ENCODE data around the gene SH3D19. TPM values are rescaled to one million over a fixed set of nuclear protein-coding genes. Genes with fewer than 3 reads are reported as not detected.

Gene SH3D19
- polyA plus RNA-seq, 4 donors = 37.7 to 92.4 (median 64.6) TPM

GRCh38 chr4:151319490-151319889 is 5.9 kb downstream of the SH3D19 start:
- WGBS, 3 donors = 79 to 95% (median 92%) methylated on average over 1 of the region's 1 CpG
- FAIRE-seq (no peak), DNase-seq (no peak)
- no peak overlapping the region for H3K27ac ChIP-seq (ENCODE audit: low read depth in 1 of 3, low read length in 2 of 3)
- no peaks in the 10 kb centered on the region for H3K27me3 ChIP-seq (ENCODE audit: control insufficient read depth in 3 of 3, insufficient read depth in 3 of 3, low read length in 3 of 3)
- peaks cover 5 to 42% (median 10%) of the 10 kb centered on the region in 3 donors for H3K4me1 ChIP-seq (ENCODE audit: control insufficient read depth in 3 of 3, insufficient read depth in 2 of 3, low read depth in 1 of 3, low read length in 2 of 3)
- H3K9me3 ChIP-seq (ENCODE audit: control insufficient read depth in 2 of 2, insufficient read depth in 1 of 2, low read depth in 1 of 2, low read length in 1 of 2) = no peaks in the 10 kb centered on the region
- H3K36me3 ChIP-seq (ENCODE audit: control insufficient read depth in 3 of 3, insufficient read depth in 2 of 3, low read depth in 1 of 3, low read length in 3 of 3) = peaks cover 0 to 3% (median 0%) of the 10 kb centered on the region in 3 donors
- no peak overlapping the region for H3K4me3 ChIP-seq (ENCODE audit: low read depth in 1 of 3, low read length in 3 of 3)

GRCh38 chr4:151318307-151319006 is 6.9 kb downstream of the SH3D19 start:
- peaks cover 5 to 50% (median 13%) of the 10 kb centered on the region in 3 donors for H3K4me1 ChIP-seq (ENCODE audit: control insufficient read depth in 3 of 3, insufficient read depth in 2 of 3, low read depth in 1 of 3, low read length in 2 of 3)
- no peak overlapping the region for H3K27ac ChIP-seq (ENCODE audit: low read depth in 1 of 3, low read length in 2 of 3)
- DNase-seq (no peak), FAIRE-seq (no peak)
- H3K4me3 ChIP-seq (ENCODE audit: low read depth in 1 of 3, low read length in 3 of 3) = no peak overlapping the region
- no peaks in the 10 kb centered on the region for H3K9me3 ChIP-seq (ENCODE audit: control insufficient read depth in 2 of 2, insufficient read depth in 1 of 2, low read depth in 1 of 2, low read length in 1 of 2)
- H3K36me3 ChIP-seq (ENCODE audit: control insufficient read depth in 3 of 3, insufficient read depth in 2 of 3, low read depth in 1 of 3, low read length in 3 of 3) = peaks cover 0 to 3% (median 0%) of the 10 kb centered on the region in 3 donors
- no peaks in the 10 kb centered on the region for H3K27me3 ChIP-seq (ENCODE audit: control insufficient read depth in 3 of 3, insufficient read depth in 3 of 3, low read length in 3 of 3)
- WGBS, 3 donors = 90 to 93% (median 93%) methylated on average over 1 of the region's 1 CpG

GRCh38 chr4:151316645-151317044 is 8.8 kb downstream of the SH3D19 start:
- WGBS, 3 donors = 5 to 34% (median 24%) methylated on average over 2 of the region's 2 CpGs
- H3K27me3 ChIP-seq (ENCODE audit: control insufficient read depth in 3 of 3, insufficient read depth in 3 of 3, low read length in 3 of 3) = no peaks in the 10 kb centered on the region
- peak; percentile 76 to 88 for DNase-seq
- H3K27ac ChIP-seq (ENCODE audit: low read depth in 1 of 3, low read length in 2 of 3) = peak overlapping the region; percentile 65 to 85 (median 68)
- H3K4me3 ChIP-seq (ENCODE audit: low read depth in 1 of 3, low read length in 3 of 3) = no peak overlapping the region
- peaks cover 0 to 3% (median 0%) of the 10 kb centered on the region in 3 donors for H3K36me3 ChIP-seq (ENCODE audit: control insufficient read depth in 3 of 3, insufficient read depth in 2 of 3, low read depth in 1 of 3, low read length in 3 of 3)
- FAIRE-seq = no peak
- H3K4me1 ChIP-seq (ENCODE audit: control insufficient read depth in 3 of 3, insufficient read depth in 2 of 3, low read depth in 1 of 3, low read length in 2 of 3) = peaks cover 8 to 46% (median 17%) of the 10 kb centered on the region in 3 donors
- no peaks in the 10 kb centered on the region for H3K9me3 ChIP-seq (ENCODE audit: control insufficient read depth in 2 of 2, insufficient read depth in 1 of 2, low read depth in 1 of 2, low read length in 1 of 2)

- peaks cover 0 to 7% (median 0%) of the 10 kb centered on the region in 3 donors for H3K36me3 ChIP-seq (ENCODE audit: control insufficient read depth in 3 of 3, insufficient read depth in 2 of 3, low read depth in 1 of 3, low read length in 3 of 3)
- no peaks in the 10 kb centered on the region for H3K9me3 ChIP-seq (ENCODE audit: control insufficient read depth in 2 of 2, insufficient read depth in 1 of 2, low read depth in 1 of 2, low read length in 1 of 2)
- H3K4me1 ChIP-seq (ENCODE audit: control insufficient read depth in 3 of 3, insufficient read depth in 2 of 3, low read depth in 1 of 3, low read length in 2 of 3) = peaks cover 8 to 39% (median 17%) of the 10 kb centered on the region in 3 donors
- 35 to 61% (median 43%) methylated on average over 2 of the region's 2 CpGs for WGBS, 3 donors
- no peaks in the 10 kb centered on the region for H3K27me3 ChIP-seq (ENCODE audit: control insufficient read depth in 3 of 3, insufficient read depth in 3 of 3, low read length in 3 of 3)
- no peak for DNase-seq
- no peak for FAIRE-seq
- no peak overlapping the region for H3K4me3 ChIP-seq (ENCODE audit: low read depth in 1 of 3, low read length in 3 of 3)
- H3K27ac ChIP-seq (ENCODE audit: low read depth in 1 of 3, low read length in 2 of 3) = peak overlapping the region in 2 of 3 donors; percentile 5 to 39
These were observed 10.1 kb downstream of the SH3D19 start for GRCh38 chr4:151315212-151315886.

- Histone ChIP-seq H3K9me3 (ENCODE audit: control insufficient read depth in 2 of 2, insufficient read depth in 1 of 2, low read depth in 1 of 2, low read length in 1 of 2) (no peaks in the 10 kb centered on the region), H3K36me3 (ENCODE audit: control insufficient read depth in 3 of 3, insufficient read depth in 2 of 3, low read depth in 1 of 3, low read length in 3 of 3) (peaks cover 0 to 12% (median 0%) of the 10 kb centered on the region in 3 donors), H3K4me3 (ENCODE audit: low read depth in 1 of 3, low read length in 3 of 3) (no peak overlapping the region), H3K27me3 (ENCODE audit: control insufficient read depth in 3 of 3, insufficient read depth in 3 of 3, low read length in 3 of 3) (no peaks in the 10 kb centered on the region), H3K4me1 (ENCODE audit: control insufficient read depth in 3 of 3, insufficient read depth in 2 of 3, low read depth in 1 of 3, low read length in 2 of 3) (peaks cover 8 to 39% (median 17%) of the 10 kb centered on the region in 3 donors), H3K27ac (ENCODE audit: low read depth in 1 of 3, low read length in 2 of 3) (peak overlapping the region in 1 of 3 donors; percentile 39)
- FAIRE-seq = no peak
- 31 to 59% (median 32%) methylated on average over 1 of the region's 1 CpG for WGBS, 3 donors
- peak in 1 of 2 donors; percentile 30 for DNase-seq
These were observed 10.9 kb downstream of the SH3D19 start for GRCh38 chr4:151314479-151314878.

- H3K4me1 ChIP-seq (ENCODE audit: control insufficient read depth in 3 of 3, insufficient read depth in 2 of 3, low read depth in 1 of 3, low read length in 2 of 3) = peaks cover 8 to 39% (median 17%) of the 10 kb centered on the region in 3 donors
- DNase-seq = no peak
- FAIRE-seq = no peak
- H3K9me3 ChIP-seq (ENCODE audit: control insufficient read depth in 2 of 2, insufficient read depth in 1 of 2, low read depth in 1 of 2, low read length in 1 of 2) = no peaks in the 10 kb centered on the region
- peak overlapping the region in 2 of 3 donors; percentile 39 to 73 for H3K27ac ChIP-seq (ENCODE audit: low read depth in 1 of 3, low read length in 2 of 3)
- H3K27me3 ChIP-seq (ENCODE audit: control insufficient read depth in 3 of 3, insufficient read depth in 3 of 3, low read length in 3 of 3) = no peaks in the 10 kb centered on the region
- WGBS, 3 donors = 38 to 55% (median 55%) methylated on average over 1 of the region's 1 CpG
- H3K36me3 ChIP-seq (ENCODE audit: control insufficient read depth in 3 of 3, insufficient read depth in 2 of 3, low read depth in 1 of 3, low read length in 3 of 3) = peaks cover 0 to 12% (median 0%) of the 10 kb centered on the region in 3 donors
- H3K4me3 ChIP-seq (ENCODE audit: low read depth in 1 of 3, low read length in 3 of 3) = no peak overlapping the region
These were observed 11.4 kb downstream of the SH3D19 start for GRCh38 chr4:151314010-151314355.

GRCh38 chr4:151313306-151314009 is 11.9 kb downstream of the SH3D19 start:
- Histone ChIP-seq H3K27me3 (ENCODE audit: control insufficient read depth in 3 of 3, insufficient read depth in 3 of 3, low read length in 3 of 3) (no peaks in the 10 kb centered on the region), H3K36me3 (ENCODE audit: control insufficient read depth in 3 of 3, insufficient read depth in 2 of 3, low read depth in 1 of 3, low read length in 3 of 3) (peaks cover 0 to 16% (median 0%) of the 10 kb centered on the region in 3 donors), H3K4me1 (ENCODE audit: control insufficient read depth in 3 of 3, insufficient read depth in 2 of 3, low read depth in 1 of 3, low read length in 2 of 3) (peaks cover 8 to 39% (median 17%) of the 10 kb centered on the region in 3 donors), H3K9me3 (ENCODE audit: control insufficient read depth in 2 of 2, insufficient read depth in 1 of 2, low read depth in 1 of 2, low read length in 1 of 2) (no peaks in the 10 kb centered on the region), H3K4me3 (ENCODE audit: low read depth in 1 of 3, low read length in 3 of 3) (no peak overlapping the region), H3K27ac (ENCODE audit: low read depth in 1 of 3, low read length in 2 of 3) (peak overlapping the region; percentile 39 to 73 (median 47))
- FAIRE-seq (no peak), DNase-seq (peak; percentile 54 to 73)
- 24 to 69% (median 44%) methylated on average over 6 of the region's 6 CpGs for WGBS, 3 donors

- 93 to 97% (median 94%) methylated on average over 5 of the region's 5 CpGs for WGBS, 3 donors
- Histone ChIP-seq H3K4me3 (ENCODE audit: low read depth in 1 of 3, low read length in 3 of 3) (no peak overlapping the region), H3K27ac (ENCODE audit: low read depth in 1 of 3, low read length in 2 of 3) (no peak overlapping the region), H3K36me3 (ENCODE audit: control insufficient read depth in 3 of 3, insufficient read depth in 2 of 3, low read depth in 1 of 3, low read length in 3 of 3) (peaks cover 0 to 19% (median 1%) of the 10 kb centered on the region in 3 donors), H3K4me1 (ENCODE audit: control insufficient read depth in 3 of 3, insufficient read depth in 2 of 3, low read depth in 1 of 3, low read length in 2 of 3) (peaks cover 8 to 18% (median 11%) of the 10 kb centered on the region in 3 donors), H3K27me3 (ENCODE audit: control insufficient read depth in 3 of 3, insufficient read depth in 3 of 3, low read length in 3 of 3) (no peaks in the 10 kb centered on the region), H3K9me3 (ENCODE audit: control insufficient read depth in 2 of 2, insufficient read depth in 1 of 2, low read depth in 1 of 2, low read length in 1 of 2) (no peaks in the 10 kb centered on the region)
- DNase-seq (no peak), FAIRE-seq (no peak)
These were observed 15.2 kb downstream of the SH3D19 start for GRCh38 chr4:151310124-151310728.

Measured in small intestine (tissue), 7 donors.